Vagina (tissue), 2 donors: ENCODE results near the gene TMSB15B. TPM values are rescaled to one million over a fixed set of nuclear protein-coding genes. Genes with fewer than 3 reads are reported as not detected.
"Not testable (repeated sequence)": the region's sequence is repeated elsewhere in the genome, so short reads cannot be mapped to it uniquely, and the experiment has no call there.

Experiments used
- DNase-seq, 2 donors: peaks; one replicate each; pipeline ENCODE4 v3.0.0-alpha.2; 2017; ENCODE audit errors: extremely low spot score in 2 of 2
- H3K27ac ChIP-seq: fragments of 200-600 bp; sonication (generic); one replicate; pipeline ENCODE4 v1.5.1; 2019
- H3K27me3 ChIP-seq: fragments of 200-600 bp; sonication (generic); one replicate; pipeline ENCODE4 v1.5.1; 2019
- H3K36me3 ChIP-seq, 2 donors: fragments of 200-600 bp; sonication (generic); one replicate each; pipeline ENCODE4 v1.5.1; 2017 to 2019
- H3K4me1 ChIP-seq: fragments of 200-600 bp; sonication (generic); one replicate; pipeline ENCODE4 v1.5.1; 2019
- H3K4me3 ChIP-seq, 2 donors: fragments of 200-600 bp; sonication (generic); 1 replicate in 1 of 2; 2 replicates in 1 of 2; pipeline ENCODE4 v1.5.1; 2016 to 2019
- H3K9me3 ChIP-seq: fragments of 200-600 bp; sonication (generic); one replicate; pipeline ENCODE4 v1.5.1; 2019
- POLR2A ChIP-seq, 2 donors: fragments of 450-650 bp; IDR thresholded peaks; one replicate each; pipeline ENCODE4 v1.6.1; 2017; ENCODE audit warnings: antibody characterized with exemption in 2 of 2, mild to moderate bottlenecking in 2 of 2, moderate library complexity in 2 of 2
- POLR2AphosphoS5 ChIP-seq, 2 donors: sonication (generic); formaldehyde crosslinking; IDR thresholded peaks; one replicate each; pipeline ENCODE4 v1.9.0; 2017; ENCODE audit warnings: antibody characterized with exemption in 2 of 2, mild to moderate bottlenecking in 2 of 2, low read depth in 1 of 2; ENCODE audit not compliant: insufficient read depth in 1 of 2
- intact Hi-C: fragments of 100-400 bp; cut with DNase I; formaldehyde crosslinking; loops from one replicate; pipeline ENCODE4 v1.15.1; 2023
- total RNA-seq: library from RNA; depleted of rRNA; stranded (reverse); fragments of >200 nt; gene quantifications from one replicate; pipeline ENCODE4 v1.2.3, GENCODE V29; 2016
- TF ChIP-seq, protein P1 (sequence below), 3 experiments: fragments of 450-650 bp in 2 of 3; fragments of 200-600 bp in 1 of 3; sonication (generic) in 1 of 3; IDR thresholded peaks; one replicate each; pipeline ENCODE4 v1.5.1; 2017 to 2019; ENCODE audit warnings: antibody characterized with exemption in 3 of 3, mild to moderate bottlenecking in 2 of 3, moderate library complexity in 2 of 3

The TMSB15B gene
- total RNA-seq, 1 donor from 2014 or later = 7.9 TPM

DNA sequence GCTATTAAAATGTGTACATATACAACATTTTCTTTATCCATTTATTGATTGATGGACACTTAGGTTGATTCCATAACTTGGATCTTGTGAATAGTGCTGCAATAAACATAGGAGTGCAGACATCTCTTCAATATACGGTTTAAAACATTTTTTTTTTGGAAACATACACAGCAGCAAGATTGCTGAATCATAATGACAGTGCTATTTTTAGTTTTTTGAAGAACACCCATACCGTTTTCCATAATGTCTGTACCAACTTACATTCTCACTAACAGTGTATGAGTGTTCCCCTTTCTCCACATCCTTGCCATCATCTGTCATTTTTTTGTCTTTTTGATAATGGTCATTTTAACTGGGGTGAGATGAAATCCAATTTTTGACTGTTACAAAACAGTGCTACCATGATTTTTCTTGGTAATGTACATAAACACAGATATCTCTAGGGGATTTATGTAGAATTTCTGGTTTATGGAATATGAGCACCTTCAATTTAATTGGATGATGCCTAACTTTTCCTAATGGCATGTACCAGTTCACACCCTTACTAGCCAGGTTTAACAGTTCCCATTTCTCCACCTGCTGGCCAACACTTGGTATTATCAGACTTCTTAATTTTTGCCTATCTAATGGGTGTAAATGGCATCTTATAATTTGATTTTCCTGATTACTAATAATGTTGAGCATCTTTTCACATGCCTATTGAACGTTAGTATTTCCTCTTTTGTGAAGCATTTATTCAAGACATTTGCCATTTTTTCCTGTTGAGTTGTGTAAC lies 21.0 kb upstream of the TMSB15B start:
- Histone ChIP-seq H3K4me1 (no peaks in the 10 kb centered on the region), H3K27ac (no peak overlapping the region), H3K4me3 (no peak overlapping the region), H3K9me3 (no peaks in the 10 kb centered on the region), H3K27me3 (no peaks in the 10 kb centered on the region), H3K36me3 (no peaks in the 10 kb centered on the region)
- TF ChIP-seq, protein P1, sequence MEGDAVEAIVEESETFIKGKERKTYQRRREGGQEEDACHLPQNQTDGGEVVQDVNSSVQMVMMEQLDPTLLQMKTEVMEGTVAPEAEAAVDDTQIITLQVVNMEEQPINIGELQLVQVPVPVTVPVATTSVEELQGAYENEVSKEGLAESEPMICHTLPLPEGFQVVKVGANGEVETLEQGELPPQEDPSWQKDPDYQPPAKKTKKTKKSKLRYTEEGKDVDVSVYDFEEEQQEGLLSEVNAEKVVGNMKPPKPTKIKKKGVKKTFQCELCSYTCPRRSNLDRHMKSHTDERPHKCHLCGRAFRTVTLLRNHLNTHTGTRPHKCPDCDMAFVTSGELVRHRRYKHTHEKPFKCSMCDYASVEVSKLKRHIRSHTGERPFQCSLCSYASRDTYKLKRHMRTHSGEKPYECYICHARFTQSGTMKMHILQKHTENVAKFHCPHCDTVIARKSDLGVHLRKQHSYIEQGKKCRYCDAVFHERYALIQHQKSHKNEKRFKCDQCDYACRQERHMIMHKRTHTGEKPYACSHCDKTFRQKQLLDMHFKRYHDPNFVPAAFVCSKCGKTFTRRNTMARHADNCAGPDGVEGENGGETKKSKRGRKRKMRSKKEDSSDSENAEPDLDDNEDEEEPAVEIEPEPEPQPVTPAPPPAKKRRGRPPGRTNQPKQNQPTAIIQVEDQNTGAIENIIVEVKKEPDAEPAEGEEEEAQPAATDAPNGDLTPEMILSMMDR (IDR thresholded peaks at IDR 0.05) = peak in 1 of 3 experiments; percentile 44
- no peak for TF ChIP-seq POLR2A (IDR thresholded peaks at IDR 0.05)
- no peak for DNase-seq
- intact Hi-C loops = no loop called here

DNA sequence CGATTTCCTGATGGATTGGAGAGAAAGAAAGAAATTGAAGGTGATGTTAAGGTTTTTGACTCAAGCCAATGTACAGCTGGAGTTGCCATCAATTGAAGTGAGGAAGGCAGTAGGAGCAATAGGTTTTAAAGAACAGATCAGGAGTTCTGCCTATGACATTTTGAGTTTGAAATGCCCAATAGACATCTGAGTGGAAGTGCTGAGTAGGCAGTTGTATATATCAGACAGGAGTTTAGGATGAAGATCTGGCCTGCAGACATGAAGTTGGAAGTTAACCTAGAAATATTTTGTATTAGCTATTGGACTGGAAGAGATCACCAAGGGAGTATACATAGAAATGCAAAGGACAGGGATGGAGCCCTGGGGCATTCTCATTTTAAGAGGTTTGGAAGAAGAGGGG lies 12.9 kb upstream of the TMSB15B start:
- Histone ChIP-seq H3K27ac (no peak overlapping the region), H3K9me3 (no peaks in the 10 kb centered on the region), H3K4me1 (no peaks in the 10 kb centered on the region), H3K4me3 (no peak overlapping the region), H3K27me3 (no peaks in the 10 kb centered on the region), H3K36me3 (no peaks in the 10 kb centered on the region)
- TF ChIP-seq, protein P1 (IDR thresholded peaks at IDR 0.05) = no peak
- no peak for TF ChIP-seq POLR2A (IDR thresholded peaks at IDR 0.05)
- TF ChIP-seq POLR2AphosphoS5 (IDR thresholded peaks at IDR 0.05; ENCODE audit: insufficient read depth in 1 of 2, low read depth in 1 of 2) = no peak
- intact Hi-C loops = no loop called here
- DNase-seq = no peak

DNA sequence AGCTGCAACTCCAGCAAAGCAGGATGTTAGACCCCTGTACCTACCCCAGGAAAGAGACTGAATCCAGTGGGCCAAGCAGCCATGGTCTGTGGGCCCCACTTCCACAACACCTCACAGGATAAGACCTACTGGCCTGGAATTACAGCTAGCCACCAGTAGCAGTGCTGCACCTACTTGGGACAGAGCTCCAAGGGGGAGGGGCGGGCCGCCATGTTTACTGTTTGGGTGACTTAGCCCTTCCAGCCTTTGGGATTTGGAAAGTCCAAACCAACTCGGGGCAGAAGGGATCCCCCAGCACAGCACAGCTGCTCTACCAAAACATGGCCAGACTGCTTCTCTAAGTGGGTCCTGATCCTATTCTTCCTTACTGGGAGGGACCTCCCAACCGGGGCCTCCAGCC lies 9.1 kb upstream of the TMSB15B start:
- no peak for TF ChIP-seq POLR2AphosphoS5 (IDR thresholded peaks at IDR 0.05; ENCODE audit: insufficient read depth in 1 of 2, low read depth in 1 of 2)
- TF ChIP-seq, protein P1 (IDR thresholded peaks at IDR 0.05) = no peak
- no peak for TF ChIP-seq POLR2A (IDR thresholded peaks at IDR 0.05)
- Histone ChIP-seq H3K27ac (no peak overlapping the region), H3K27me3 (no peaks in the 10 kb centered on the region), H3K4me3 (no peak overlapping the region), H3K4me1 (no peaks in the 10 kb centered on the region), H3K9me3 (no peaks in the 10 kb centered on the region), H3K36me3 (no peaks in the 10 kb centered on the region)
- DNase-seq = peak in 1 of 2 donors; percentile 83
- intact Hi-C loops = no loop called here

DNA sequence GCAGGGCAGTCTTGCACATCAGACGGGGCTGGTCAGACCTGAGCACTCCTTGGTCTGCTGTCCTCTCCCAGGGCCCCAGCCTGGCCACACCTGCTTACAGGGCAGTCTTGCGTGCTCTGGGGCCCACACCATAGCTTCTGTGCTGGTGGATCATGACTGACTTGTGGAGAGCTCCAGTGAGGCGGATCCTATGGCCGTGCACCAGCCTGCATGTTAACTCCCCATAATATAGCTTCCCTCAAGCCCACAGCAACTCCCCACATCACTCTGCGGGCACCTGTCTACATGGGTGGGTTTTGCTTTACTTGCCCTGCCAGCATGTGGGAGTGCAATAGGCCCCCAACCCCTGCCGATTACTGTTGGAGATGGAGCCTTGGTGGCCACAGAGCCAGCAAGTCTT lies 8.2 kb upstream of the TMSB15B start:
- no peaks in the 10 kb centered on the region for H3K36me3 ChIP-seq
- no peak overlapping the region for H3K4me3 ChIP-seq
- no peak overlapping the region for H3K27ac ChIP-seq
- no peaks in the 10 kb centered on the region for H3K27me3 ChIP-seq
- TF ChIP-seq POLR2A (IDR thresholded peaks at IDR 0.05) = no peak
- TF ChIP-seq POLR2AphosphoS5 (IDR thresholded peaks at IDR 0.05; ENCODE audit: insufficient read depth in 1 of 2, low read depth in 1 of 2) = no peak
- TF ChIP-seq, protein P1 (IDR thresholded peaks at IDR 0.05) = no peak
- H3K9me3 ChIP-seq = no peaks in the 10 kb centered on the region
- no peaks in the 10 kb centered on the region for H3K4me1 ChIP-seq
- intact Hi-C loops = no loop called here
- peak in 1 of 2 donors; percentile 87 for DNase-seq

DNA sequence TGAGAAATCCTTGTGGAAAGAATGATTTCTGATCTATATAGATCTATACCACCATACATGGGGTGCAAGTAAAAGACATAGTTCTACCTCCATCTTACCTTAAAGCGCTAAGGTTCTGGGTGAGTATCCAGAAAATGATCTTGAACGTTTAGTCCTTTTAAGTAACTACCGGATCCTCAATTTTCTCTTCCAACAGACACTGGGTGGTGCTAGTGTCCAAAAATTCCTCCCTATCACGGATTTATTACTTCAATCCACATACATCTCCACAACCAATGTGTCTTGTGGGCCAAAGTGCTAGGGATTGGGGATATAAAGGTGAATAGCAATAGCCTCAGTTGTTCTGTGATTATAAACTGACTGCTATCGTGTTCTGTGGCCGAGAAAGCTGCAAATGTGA lies 1.8 kb upstream of the TMSB15B start:
- H3K9me3 ChIP-seq, H3K36me3 ChIP-seq, intact Hi-C loops, H3K27ac ChIP-seq, H3K27me3 ChIP-seq, DNase-seq, H3K4me1 ChIP-seq, H3K4me3 ChIP-seq: not testable (repeated sequence)

DNA sequence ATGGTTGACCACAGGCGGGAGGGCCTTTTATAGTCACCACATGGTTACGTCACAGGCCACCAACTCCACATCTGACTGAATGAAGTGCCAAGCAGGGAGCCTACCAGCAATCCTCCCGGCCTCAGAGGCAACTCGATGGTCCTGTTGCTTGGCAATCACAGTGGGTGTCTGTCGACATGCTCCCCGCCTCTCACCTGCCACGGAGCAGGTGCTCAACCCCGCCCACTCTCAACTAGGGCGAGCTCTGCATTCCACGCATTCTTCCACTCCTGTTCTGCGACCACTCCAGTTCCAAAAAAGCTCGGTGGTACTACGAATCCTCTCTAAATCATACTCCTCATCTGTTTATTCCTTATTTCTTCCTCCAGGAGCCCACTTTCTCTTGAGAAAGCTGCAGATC lies 21.1 kb downstream of the TMSB15B start:
- DNase-seq, H3K36me3 ChIP-seq, H3K27me3 ChIP-seq, H3K27ac ChIP-seq, intact Hi-C loops, H3K9me3 ChIP-seq, H3K4me1 ChIP-seq, H3K4me3 ChIP-seq: not testable (repeated sequence)
